H1 (cell line): ENCODE results near the gene CEP85L. TPM values are rescaled to one million over a fixed set of nuclear protein-coding genes. Genes with fewer than 3 reads are reported as not detected.

ENCODE experiments used
- BCL11A ChIP-seq, 2 experiments: IDR thresholded peaks; one replicate each; pipeline ENCODE4 v1.6.1; 2011; ENCODE audit warnings: low read depth in 2 of 2, low read length in 2 of 2, mild to moderate bottlenecking in 2 of 2
- CREB1 ChIP-seq: IDR thresholded peaks from 2 replicates; pipeline ENCODE4 v1.6.1; 2012; ENCODE audit warnings: inconsistent platforms
- NANOG ChIP-seq: IDR thresholded peaks from 2 replicates; pipeline ENCODE4 v1.6.1; 2011; ENCODE audit warnings: low read length, low read depth, mild to moderate bottlenecking, inconsistent platforms; ENCODE audit not compliant: insufficient read depth, poor library complexity, severe bottlenecking
- polyA plus RNA-seq, 7 experiments: library from polyadenylated mRNA; depleted of rRNA in 3 of 7; stranded (reverse) in 5 of 7; unstranded in 2 of 7; fragments of >200 nt in 5 of 7; fragments of 200-250 nt in 2 of 7; gene quantifications; 1 replicate in 5 of 7; 2 replicates in 1 of 7; 4 replicates in 1 of 7; pipeline versions ENCODE4 v1.2.1 to v1.2.3, GENCODE V29; 2011 to 2013; ENCODE audit warnings: missing spikeins in 2 of 7, mixed read lengths in 2 of 7
- total RNA-seq: library from RNA; stranded (reverse); fragmentation: NEBNext Ultra II Directional; extraction: Animal tissue kit (Norgen Biotek cat#: 25700); gene quantifications from 2 replicates; pipeline ENCODE4 v1.2.1, GENCODE V29; 2021

The CEP85L gene
- total and polyA plus RNA-seq, 2 of the 8 experiments (the other 6 are each of a cell fraction or from before 2014, with no cell fraction given) = 3.2 to 27.6 TPM

DNA sequence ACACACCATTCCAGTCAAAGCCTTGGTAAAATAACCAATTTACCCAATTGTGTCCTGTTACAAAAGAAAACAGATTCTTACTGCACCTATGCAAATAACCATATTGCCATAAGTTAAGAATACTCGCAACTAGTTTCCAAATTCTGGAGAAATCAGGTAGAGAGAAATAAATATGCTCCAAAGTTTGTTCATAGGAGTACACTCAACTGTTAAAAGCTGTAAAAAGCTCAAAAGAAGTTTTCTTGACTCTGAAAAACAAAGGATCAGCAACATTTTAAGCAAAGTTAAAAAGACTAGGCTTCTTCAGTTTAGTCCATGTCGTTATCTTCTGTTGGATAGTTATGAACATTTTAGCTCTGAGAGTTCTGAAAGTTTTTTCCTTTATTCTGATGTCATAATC is 48.0 kb downstream of the CEP85L start (continued):
- TF ChIP-seq NANOG (no peak), BCL11A (IDR thresholded peaks at IDR 0.05; ENCODE audit: low read depth in 2 of 2, low read length in 2 of 2) (no peak), CREB1 (no peak)
